G401.6 (cell line): Measurements from ENCODE around the gene CYP4F22.
"Not testable (repeated sequence)": the region's sequence is repeated elsewhere in the genome, so short reads cannot be mapped to it uniquely, and the experiment has no call there.

Source experiments
- FAIRE-seq: peaks from 2 replicates; lab custom pipeline; 2012; peaks lifted over from hg19 to GRCh38; lab: Jason Lieb, UNC

CYP4F22 gene

GRCh38 chr19:15495151-15495550 lies 13.2 kb upstream of the CYP4F22 start:
- no peak for FAIRE-seq

GRCh38 chr19:15498156-15498858 lies 10.0 kb upstream of the CYP4F22 start:
- FAIRE-seq, result no peak

GRCh38 chr19:15498910-15499309 lies 9.4 kb upstream of the CYP4F22 start:
- FAIRE-seq, result no peak

- FAIRE-seq, result no peak
Measured at GRCh38 chr19:15501596-15501995, 6.7 kb upstream of the CYP4F22 start.

GRCh38 chr19:15502264-15502663 lies 6.1 kb upstream of the CYP4F22 start:
- FAIRE-seq, result no peak

GRCh38 chr19:15506074-15506571 lies 2.2 kb upstream of the CYP4F22 start:
- no peak for FAIRE-seq

- no peak for FAIRE-seq
Measured at GRCh38 chr19:15507068-15508034, 974 bp upstream of the CYP4F22 start.

- no peak for FAIRE-seq
Measured at GRCh38 chr19:15511671-15512424, 3.5 kb downstream of the CYP4F22 start.

- FAIRE-seq, result not testable (repeated sequence)
Measured at GRCh38 chr19:15515227-15515625, 6.9 kb downstream of the CYP4F22 start.

GRCh38 chr19:15516363-15516762 lies 8.0 kb downstream of the CYP4F22 start:
- no peak for FAIRE-seq

- FAIRE-seq, result no peak
Measured at GRCh38 chr19:15517778-15518177, 9.5 kb downstream of the CYP4F22 start.

GRCh38 chr19:15519433-15519976 lies 11.2 kb downstream of the CYP4F22 start:
- no peak for FAIRE-seq

- no peak for FAIRE-seq
Measured at GRCh38 chr19:15524781-15525180, 16.5 kb downstream of the CYP4F22 start.

GRCh38 chr19:15525291-15525690 lies 17.0 kb downstream of the CYP4F22 start:
- FAIRE-seq, result no peak

GRCh38 chr19:15526408-15526807 lies 18.1 kb downstream of the CYP4F22 start:
- FAIRE-seq, result no peak

- no peak for FAIRE-seq
Measured at GRCh38 chr19:15527705-15528104, 19.4 kb downstream of the CYP4F22 start.

- no peak for FAIRE-seq
Measured at GRCh38 chr19:15529774-15530372, 21.5 kb downstream of the CYP4F22 start.

GRCh38 chr19:15532779-15533521 lies 24.6 kb downstream of the CYP4F22 start:
- no peak for FAIRE-seq

GRCh38 chr19:15533522-15533830 lies 25.2 kb downstream of the CYP4F22 start:
- not testable (repeated sequence) for FAIRE-seq

GRCh38 chr19:15534957-15535864 lies 26.9 kb downstream of the CYP4F22 start:
- FAIRE-seq, result no peak
